GM10266 (cell line): ENCODE data around the gene VSTM4.

Experiments used
- DNase-seq: peaks from one replicate; pipeline ENCODE4 v3.0.0; 2012; ENCODE audit errors: extremely low spot score
- CTCF ChIP-seq: IDR thresholded peaks from 2 replicates; pipeline ENCODE4 v1.5.1; 2012; ENCODE audit warnings: mild to moderate bottlenecking, low read depth; ENCODE audit not compliant: control insufficient read depth, insufficient read depth; ENCODE audit errors: missing control alignments

The VSTM4 gene

GRCh38 chr10:49152663-49153062 is 37.3 kb upstream of the VSTM4 start:
- no peak for TF ChIP-seq CTCF
- no peak for DNase-seq

- DNase-seq = no peak
- no peak for TF ChIP-seq CTCF
Measured at GRCh38 chr10:49152037-49152436, 36.7 kb upstream of the VSTM4 start.

- no peak for TF ChIP-seq CTCF
- DNase-seq = no peak
Measured at GRCh38 chr10:49151481-49151880, 36.2 kb upstream of the VSTM4 start.

GRCh38 chr10:49151025-49151445 is 35.7 kb upstream of the VSTM4 start:
- TF ChIP-seq CTCF = no peak

GRCh38 chr10:49150426-49150825 is 35.1 kb upstream of the VSTM4 start:
- TF ChIP-seq CTCF = no peak
- DNase-seq = no peak

More at GRCh38 chr10:49151025-49151445, 35.7 kb upstream of the VSTM4 start:
- DNase-seq = no peak

GRCh38 chr10:49149881-49150280 is 34.6 kb upstream of the VSTM4 start:
- TF ChIP-seq CTCF = no peak
- no peak for DNase-seq

GRCh38 chr10:49144058-49144720 is 28.9 kb upstream of the VSTM4 start:
- no peak for TF ChIP-seq CTCF
- DNase-seq = no peak
